Lung microvascular endothelial cell (primary cell): ENCODE measurements around the gene ZNF22. TPM values are rescaled to one million over a fixed set of nuclear protein-coding genes. Genes with fewer than 3 reads are reported as not detected.

Experiments used
- DNase-seq, 2 donors: peaks; one replicate each; pipeline versions ENCODE4 v3.0.0 to v3.0.0-alpha.2; 2010; ENCODE audit warnings: low read depth in 2 of 2
- total RNA-seq: library from RNA; depleted of rRNA; stranded (reverse); fragments of >200 nt; gene quantifications from 2 replicates; pipeline ENCODE4 v1.2.1, GENCODE V29; 2014

Gene ZNF22
- total RNA-seq, 1 donor from 2014 or later, result 39.3 TPM

DNA sequence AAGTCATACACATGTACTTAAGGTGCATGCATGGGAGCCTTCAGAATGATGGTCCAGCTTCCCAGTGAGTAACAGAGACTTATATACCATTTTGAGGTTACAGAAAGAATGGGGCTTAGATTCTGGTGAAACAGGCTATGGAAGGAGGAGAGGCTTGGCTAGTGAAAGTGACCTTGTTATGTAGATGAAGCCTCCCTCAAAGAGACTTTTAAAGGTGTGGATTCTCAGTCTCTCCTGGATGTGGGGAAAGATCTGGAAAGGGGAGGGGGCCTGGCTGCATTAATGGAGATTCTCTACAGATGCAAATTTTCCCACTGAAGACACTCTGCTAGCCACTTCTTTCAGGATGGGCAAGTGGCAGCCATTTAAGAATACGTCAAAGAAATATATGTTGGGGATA lies 35.6 kb upstream of the ZNF22 start:
- no peak for DNase-seq

DNA sequence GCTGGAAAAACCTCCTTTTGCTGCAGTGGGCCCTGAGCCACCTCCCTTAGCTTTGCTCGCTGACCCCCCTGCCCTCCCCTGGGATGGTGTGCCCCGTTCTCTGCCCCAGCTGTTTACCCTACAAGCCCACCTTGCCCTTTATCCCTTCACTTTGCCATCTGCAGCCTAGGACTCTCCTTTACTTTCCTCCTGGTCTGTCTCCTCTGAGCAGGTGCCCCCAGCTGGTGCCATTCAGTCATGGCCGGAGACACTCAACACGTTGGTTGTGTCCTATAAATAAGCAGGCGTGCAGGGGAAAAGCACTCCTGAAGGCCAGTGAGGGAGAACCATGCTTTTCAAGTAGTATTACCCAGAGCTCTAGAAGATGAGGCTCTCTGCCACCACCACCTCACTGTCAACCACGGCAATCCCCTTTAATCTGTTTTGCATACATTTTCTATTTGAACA lies 35.0 kb upstream of the ZNF22 start:
- no peak for DNase-seq

DNA sequence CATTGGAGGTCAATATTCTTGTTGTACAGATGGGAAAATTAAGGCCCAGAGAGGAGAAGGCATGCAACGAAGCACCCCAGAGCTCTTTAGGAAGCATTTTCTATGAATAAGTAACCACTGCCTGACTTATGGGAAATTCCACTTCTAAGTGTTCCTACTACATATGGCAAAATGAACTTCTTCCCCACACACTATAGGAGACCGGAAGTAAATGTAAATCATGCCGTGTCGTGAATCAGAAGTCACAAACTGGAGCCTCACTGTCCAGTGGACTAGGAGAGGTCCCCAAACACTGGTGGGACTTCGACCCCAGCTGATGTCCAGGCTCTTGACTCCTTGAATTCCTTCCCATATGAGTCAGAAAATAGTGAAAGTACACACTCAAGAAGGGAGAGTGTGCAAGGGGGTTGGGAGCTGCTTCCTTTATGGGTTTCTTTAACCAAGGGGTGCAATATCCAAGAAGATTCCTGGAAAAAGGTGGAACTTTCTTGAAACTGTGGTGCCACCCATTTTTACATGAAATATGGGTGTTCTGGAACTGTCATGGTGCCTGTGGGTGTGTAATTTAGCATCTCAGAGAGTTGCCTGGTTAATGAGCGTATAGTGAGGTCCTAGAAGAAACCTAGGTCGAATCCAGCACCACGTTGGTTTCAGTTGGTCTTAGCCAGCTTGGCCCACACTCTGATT lies 34.5 kb upstream of the ZNF22 start:
- no peak for DNase-seq

DNA sequence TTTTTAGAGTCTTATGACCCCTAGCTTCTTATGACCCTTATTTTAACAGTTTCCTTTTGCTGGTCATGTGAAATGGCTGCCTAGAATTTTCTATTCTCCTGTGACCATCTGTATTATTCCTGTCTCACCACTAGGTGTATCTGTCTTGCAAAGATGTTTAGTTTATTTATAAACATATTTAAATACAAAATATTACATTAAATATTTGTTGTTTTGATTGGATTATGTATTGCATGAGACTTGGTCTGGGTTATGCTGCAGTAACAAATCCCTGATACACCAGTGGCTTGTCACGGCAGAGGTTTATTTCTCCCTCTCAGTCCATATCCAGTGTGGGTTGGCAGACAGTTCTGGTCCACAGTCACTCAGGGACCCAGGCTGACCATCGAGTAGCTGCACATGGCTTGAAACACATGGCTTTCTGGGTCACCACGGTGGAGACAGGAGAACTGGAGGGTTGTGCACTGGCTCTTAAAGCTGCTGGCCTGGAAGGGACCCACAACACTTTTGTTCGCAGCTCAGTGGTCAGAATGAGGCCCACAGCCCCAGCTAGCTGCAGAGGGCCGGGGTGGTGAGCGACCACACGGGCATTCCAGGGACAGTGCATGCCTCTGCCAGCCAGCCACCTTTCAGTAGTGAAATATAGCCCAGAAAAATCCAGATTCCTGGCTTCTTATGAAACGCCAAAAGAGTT lies 33.8 kb upstream of the ZNF22 start:
- no peak for DNase-seq

DNA sequence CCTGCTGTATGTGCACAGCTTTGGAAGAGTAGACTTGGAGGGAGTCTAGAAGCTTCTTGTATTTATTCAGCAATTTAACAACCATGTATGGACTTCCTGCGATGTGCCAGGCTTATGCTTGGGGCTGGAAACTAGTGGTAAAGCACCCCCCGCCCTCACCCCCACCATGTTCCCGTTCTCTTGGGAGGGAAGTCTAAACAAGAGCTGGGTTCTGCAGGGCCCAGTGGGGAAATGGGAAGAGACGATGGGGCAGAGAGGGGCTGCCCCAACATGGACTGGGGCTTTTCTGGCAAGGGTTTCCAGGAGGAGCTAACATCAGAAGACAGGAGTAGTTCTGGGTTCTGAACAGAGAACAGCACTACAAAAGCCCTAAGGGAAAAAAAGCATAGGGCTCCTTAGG lies 33.1 kb upstream of the ZNF22 start:
- DNase-seq, result no peak

DNA sequence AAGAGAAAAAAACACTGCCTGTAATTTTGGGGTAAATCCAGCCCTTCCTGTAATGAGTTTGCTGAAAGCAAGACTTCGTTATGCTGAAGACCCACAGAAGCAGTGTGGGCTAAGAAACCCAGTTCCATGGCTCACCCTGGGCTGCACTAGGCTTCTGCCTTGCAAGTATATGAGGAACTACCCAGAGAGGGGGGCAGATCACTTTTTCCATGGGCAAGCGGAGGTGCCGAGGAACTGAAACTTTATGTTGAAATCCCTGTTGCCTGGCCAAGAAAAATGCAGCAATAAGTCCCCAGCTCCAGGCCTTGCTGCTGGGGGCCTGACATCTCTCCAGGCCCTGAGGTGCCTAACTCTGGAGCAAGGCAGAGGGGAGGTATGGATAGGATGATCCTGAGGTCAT lies 32.6 kb upstream of the ZNF22 start:
- DNase-seq, result no peak

DNA sequence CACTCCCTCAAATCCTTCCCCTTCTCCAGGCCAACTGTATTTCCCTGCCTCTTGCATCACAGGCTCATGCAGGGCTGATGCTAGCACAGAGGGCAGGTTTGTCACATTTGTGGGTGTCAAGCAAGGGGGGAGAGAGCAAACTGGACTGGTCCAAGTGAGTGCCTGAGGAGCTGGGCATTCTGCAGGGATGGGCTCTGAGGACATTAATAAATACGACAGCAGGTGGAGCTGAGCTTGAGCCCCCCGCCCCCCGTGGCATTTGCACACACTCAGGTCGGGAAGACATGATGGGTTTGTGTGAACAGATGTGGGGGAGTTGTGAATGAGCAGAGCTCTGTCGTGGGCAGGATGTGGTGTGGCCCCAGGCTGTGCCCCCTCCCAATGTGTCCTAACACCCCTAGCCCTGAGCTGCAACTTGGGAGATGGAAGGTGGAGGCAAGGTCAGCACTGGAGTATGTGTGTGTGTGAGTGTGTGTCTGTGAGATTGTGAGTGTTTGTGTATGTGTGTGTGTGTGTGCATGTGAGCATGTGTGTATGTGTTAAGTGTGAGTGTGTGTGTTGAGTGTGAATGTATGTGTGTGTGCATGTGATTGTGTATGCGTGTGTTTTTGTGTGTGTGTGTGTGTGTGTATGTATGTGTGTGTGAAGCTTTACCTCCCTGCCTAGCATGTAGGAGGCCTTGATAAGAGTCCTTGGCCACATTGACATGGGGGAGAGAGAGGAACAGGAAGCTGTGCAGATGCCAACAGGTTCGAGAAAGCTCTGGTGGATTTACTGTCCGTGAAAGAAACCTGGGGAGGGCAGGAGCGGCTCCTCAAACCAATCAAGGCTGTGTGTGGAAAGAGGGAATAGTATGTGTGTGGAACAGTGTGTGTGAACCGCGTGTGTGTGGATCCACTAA lies 32.0 kb upstream of the ZNF22 start:
- no peak for DNase-seq

DNA sequence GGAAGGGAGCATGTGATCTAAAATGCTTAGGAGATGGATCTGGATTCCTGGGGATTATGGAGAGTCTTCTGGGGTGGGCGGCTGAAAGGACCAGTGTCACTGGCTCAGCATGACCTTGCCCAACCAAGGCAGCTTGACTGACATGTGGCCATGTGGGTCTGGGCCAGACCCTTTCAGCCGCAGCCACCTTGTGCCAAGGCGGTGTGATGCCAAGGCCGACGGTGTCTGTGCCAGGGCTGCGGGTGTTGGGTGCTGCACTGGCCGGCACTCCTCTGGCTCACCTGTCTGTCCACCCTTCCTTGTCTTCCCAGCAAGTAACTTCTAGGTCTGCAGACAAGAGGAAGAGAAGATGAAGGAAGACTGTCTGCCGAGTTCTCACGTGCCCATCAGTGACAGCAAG lies 30.9 kb upstream of the ZNF22 start:
- DNase-seq, result no peak

DNA sequence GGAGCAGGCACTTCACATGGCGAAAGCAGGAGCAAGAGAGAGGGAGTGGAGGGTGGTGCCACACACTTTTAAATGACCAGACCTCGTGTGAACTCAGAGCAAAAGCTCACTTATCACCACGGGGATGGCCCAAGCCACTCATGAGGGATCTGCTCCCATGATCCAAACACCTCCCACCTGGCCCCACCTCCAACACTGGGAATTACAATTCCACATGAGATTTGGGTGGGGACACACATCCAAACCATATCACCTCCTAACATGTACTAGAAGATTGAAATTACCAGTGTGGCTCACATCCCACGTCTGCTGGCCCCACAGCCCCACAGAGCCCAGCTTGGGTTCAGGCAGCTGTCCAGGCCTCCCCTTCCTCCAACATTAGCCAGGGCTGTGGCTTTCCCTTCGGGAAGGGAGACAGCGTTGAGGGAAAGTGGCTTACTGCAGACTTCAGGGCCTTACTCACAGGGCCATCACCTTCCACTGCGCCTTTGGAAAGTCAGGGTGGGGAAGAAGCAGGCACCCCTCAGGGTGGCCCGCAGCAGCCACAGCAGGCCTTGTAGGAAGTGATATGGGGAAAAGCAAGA lies 29.8 kb upstream of the ZNF22 start:
- no peak for DNase-seq

DNA sequence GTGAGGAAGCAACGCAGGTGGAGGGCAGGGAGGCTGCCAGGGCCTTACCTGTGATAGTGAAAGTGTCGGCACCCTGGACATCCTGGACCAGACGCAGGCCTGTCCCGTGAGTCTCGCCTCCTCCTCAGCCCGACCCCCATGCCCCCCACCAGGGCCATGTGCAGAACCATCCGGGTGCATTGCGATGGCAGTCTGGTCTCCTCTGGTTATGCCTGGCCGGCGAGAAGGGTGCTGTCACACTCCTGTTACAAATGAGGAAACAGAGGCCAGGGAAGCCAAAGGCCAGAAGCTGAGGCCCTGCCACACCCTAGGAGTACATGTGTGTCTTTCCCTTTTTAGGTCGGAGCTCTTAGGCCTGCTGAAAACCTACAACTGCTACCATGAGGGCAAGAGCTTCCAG lies 29.3 kb upstream of the ZNF22 start:
- no peak for DNase-seq

DNA sequence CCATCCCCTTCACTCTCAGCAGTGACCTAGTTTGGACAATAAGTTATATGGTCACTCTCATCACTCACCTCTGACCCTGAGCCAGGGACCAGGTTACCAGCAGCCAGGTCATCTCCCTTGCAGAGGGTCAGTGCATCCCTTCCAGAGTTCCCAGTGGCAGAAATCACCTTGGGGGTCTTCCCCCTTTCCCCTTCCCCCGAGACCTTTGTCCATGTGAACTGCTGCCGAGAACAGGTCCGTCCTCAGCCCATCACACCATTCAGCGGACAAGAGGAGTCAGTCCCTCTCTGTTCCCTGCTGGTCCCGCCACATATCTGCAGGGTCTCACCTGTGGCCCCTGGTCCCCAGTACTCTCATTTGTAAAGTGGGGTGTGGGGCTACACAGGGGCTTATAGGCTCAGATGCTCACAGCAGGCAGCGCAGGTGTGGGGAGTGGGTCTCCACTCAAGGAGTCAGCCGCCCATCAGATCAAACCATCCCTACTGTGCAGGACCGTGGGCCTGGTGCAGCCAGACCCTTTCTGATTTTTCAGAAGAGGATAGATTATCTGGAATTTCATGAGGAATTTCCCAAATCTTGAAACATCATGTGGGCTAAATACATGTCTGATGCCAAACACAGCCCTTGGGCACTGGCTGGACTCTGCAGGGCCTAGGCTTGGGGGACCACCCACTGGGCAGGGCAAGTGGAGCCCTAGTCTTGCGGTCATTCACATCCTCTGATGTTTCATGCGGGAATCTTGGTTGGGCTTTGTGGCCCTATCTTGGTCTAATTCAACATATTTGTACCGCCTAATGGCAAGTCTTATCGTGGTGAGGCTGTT lies 28.6 kb upstream of the ZNF22 start:
- DNase-seq, result no peak

DNA sequence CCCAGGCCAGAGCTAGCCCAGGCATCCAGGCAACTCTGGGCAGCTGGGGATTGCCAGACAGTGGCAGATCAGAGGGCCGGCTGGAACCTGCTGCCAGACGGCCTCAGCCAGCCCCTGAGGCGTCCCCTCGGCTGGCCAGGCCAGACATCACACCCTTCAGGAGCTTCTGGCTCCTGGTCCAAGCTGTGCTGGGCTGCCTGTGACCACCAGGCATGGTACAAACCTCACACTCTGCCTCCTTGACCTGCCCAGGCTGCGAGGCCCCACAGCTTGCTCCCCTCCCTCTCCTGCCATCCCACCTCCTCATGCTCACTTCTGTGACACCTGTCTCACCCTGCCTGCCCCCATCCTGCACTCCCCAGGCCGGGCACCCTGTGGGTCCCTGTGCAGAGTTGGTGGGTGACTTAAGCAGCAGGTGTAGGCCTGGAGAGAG lies 27.8 kb upstream of the ZNF22 start:
- DNase-seq, result no peak

DNA sequence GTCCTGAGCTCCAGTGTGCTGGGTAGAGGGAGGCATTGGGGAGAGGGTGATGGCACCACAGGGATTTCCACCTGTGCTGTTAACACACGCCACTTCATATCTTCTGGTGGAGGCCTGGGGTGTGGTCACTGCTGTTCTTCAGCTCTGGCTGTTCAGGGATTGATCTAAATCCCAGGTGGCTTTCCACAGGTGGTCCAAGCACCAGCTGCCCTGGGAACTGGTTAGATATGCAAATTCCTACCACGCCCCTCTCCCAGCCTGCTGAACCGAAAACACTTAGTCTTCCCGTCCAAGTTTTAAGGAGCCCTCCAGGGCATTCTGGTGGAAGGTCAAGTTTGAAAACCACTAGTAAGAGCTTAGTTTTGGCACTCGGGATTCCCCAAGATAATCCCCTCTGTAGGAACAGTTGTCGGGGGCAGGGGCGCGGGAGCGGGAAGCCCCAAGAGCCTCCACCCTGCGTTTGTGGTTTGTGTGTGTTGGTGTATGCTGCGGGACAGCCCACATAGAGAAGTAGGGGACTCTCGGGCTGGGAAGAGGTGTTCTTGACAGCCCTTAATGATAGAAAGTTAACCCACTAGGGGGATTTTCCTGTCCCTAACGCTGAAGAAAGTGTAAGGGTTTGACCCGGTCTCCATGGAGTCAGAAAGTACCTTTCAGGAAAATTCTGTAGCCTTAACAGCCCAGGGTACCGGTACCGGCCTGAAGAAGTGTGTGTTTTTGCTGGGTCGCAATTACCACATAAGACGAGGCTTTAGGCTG lies 27.2 kb upstream of the ZNF22 start:
- no peak for DNase-seq

DNA sequence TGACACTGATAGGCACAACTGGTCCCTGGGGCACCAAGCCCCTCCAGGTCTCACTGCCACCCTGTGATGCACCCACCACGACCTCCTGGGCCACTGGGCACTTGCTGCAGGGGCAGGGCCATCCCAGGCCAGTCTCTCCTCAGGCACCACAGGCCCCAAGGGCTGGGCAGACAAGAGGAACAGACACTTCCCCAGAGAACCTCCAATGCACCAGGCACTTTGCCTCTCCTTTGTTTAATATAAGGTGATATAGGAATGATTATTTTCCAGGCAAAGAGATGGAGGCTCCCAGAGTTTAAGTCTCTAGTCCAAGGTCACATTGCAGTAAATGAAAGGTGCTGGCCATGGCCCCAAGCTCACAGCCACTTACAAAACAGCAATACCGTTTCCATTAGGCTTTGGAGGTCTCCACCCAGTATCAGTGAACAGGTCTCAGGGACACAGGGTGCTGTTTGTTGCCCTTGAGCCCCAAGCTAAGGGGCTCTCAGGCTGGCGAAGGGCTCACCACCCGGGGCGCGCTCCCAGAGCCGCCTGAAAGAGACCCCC lies 26.6 kb upstream of the ZNF22 start:
- peak in 1 of 2 donors; percentile 35 for DNase-seq

DNA sequence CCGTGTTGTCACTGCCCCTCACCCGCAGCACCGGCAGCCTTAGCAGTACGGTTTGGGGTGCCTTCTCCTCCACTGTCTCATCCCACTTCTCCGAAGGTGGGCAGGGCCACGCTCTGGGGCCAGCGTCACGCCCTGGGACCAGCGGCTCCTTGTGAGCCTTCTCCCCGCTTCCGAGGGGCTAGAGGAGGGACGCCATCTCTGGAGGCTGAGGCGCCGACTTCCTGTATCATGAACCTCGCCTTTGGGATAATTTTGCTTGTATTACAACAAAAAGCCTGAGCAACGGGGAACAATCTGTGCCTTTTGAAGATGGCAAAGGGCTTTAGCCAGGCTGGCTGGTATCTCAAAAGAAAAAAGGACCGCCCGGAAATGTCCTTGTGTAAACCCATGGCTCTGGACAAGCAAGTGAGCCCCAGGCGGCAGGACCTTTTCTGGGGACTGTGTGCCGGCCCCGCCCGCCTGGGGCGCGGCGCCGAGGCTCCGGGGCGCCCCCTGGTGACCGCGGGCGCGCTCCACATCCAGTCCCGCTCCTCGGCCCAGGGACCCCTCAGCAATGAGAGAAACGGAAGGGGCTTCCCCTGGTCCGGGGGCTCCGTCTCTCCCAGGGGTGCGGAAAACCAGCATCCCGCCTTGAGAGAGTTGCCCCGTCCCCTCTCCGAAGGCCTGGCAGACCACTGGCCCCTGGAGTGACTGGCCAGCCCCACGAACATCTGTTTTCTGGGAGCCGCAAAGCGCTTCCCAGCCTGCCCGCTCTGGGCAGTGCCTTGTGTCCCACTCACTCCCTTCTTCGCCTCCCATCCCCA lies 25.9 kb upstream of the ZNF22 start:
- DNase-seq, result peak; percentile 63 to 82

DNA sequence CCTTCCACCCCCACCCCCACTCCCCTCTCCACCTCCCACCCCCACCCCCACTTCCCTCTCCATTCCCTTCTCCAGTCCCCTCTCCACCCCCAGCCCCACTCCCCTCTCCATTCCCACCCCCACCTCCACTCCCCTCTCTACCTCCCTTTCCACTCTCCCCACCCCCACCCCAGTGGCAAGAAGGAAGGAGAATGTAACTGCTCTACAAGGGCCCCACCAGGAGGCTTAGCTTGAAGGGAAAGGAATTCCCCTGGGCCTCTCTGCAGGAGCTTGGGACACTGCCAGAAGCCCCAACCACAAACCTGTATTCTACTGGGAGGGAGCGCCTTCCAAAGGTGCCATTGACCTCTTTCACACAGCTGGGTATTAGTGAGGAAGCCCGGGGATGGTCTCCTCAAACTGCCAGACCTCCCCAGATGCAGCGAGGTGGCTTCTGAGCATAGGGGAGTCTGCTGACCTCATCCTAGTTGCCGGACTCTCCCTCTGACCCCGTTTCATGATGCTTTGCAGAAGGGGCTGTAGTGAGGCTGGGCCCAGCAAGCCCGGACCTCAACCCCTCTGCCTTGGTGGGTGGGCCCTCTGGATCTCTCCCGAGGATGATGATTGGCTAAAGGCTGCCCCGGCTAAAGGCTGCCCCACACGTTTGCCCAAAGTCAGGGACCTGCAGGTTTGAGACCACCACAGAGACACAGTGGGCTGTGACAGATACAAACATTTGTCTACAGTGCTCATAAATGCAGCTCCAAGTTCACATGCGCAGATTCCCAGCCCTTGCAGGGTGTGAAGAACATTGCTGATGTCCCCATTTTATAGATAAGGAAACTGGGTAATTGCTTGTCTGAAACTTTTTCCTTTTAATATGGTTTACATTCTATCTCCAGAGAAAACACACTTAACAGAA lies 25.0 kb upstream of the ZNF22 start:
- DNase-seq, result peak; percentile 67 to 91

DNA sequence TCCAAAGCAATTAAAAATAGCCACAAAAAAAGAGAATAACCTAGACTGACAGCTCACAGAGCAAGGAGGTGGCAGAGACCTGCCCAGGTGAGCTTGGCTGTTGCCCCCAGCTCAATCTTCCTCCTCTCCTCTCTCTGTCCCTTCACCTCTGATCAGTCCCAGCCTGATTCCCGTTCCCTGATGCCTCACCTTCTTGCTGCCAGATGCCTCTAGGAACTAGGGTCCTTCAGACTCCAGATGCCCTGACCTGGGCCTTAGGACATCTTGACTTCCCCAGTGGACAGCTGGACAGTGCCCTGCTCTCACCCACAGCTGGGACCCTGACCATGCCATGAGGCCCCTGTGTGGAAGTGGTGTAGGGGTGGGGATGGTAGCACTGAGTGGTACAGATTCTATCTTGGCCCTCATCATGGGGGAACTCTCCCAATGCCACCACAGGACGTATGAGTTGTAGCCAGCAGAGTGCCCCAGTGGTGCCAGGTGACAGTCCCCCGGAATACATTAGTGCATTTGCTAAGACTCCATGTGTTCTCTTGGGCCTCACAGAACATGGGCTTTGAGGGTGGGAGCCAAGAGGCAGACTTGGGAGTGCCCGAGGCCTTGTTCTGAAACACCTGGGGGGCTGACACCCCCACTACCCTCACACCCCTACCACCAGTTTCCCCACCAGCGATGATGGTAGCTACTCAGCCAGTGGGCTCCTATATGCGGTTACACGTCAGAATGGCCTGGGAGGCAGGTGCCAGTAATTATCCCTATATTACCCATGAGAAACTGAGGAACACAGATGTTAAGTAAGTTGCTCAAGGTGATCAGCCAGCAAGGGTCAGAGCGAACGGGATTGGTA lies 24.1 kb upstream of the ZNF22 start:
- peak; percentile 54 to 85 for DNase-seq
